Breast epithelium (tissue), 3 donors: ENCODE measurements around the gene GLIPR2.
"Not testable (repeated sequence)": the region's sequence is repeated elsewhere in the genome, so short reads cannot be mapped to it uniquely, and the experiment has no call there.

Experiments
- POLR2A ChIP-seq: fragments of 450-650 bp; IDR thresholded peaks from one replicate; pipeline ENCODE4 v1.6.1; 2016; ENCODE audit warnings: antibody characterized with exemption, mild to moderate bottlenecking, moderate library complexity
- TF ChIP-seq, protein P1 (sequence below), 3 donors: fragments of 450-650 bp; IDR thresholded peaks; one replicate each; pipeline ENCODE4 v1.5.1; 2016 to 2017; ENCODE audit warnings: antibody characterized with exemption in 3 of 3, mild to moderate bottlenecking in 3 of 3, moderate library complexity in 3 of 3

DNA sequence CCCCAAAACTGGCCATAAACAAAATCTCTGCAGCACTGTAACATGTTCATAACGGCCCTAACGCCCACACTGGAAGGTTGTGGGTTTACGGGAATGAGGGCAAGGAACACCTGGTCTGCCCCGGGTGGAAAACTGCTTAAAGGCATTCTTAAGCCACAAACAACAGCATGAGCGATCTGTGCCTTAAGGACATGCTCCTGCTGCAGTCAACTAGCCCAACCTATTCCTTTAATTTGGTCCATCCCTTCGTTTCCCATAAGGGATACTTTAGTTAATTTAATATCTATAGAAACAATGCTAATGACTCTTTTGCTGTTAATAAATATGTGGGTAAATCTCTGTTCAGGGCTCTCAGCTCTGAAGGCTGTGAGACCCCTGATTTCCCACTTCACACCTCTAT, 43.7 kb downstream of the GLIPR2 start:
- not testable (repeated sequence) for TF ChIP-seq POLR2A
- TF ChIP-seq, protein P1, sequence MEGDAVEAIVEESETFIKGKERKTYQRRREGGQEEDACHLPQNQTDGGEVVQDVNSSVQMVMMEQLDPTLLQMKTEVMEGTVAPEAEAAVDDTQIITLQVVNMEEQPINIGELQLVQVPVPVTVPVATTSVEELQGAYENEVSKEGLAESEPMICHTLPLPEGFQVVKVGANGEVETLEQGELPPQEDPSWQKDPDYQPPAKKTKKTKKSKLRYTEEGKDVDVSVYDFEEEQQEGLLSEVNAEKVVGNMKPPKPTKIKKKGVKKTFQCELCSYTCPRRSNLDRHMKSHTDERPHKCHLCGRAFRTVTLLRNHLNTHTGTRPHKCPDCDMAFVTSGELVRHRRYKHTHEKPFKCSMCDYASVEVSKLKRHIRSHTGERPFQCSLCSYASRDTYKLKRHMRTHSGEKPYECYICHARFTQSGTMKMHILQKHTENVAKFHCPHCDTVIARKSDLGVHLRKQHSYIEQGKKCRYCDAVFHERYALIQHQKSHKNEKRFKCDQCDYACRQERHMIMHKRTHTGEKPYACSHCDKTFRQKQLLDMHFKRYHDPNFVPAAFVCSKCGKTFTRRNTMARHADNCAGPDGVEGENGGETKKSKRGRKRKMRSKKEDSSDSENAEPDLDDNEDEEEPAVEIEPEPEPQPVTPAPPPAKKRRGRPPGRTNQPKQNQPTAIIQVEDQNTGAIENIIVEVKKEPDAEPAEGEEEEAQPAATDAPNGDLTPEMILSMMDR (IDR thresholded peaks at IDR 0.05) = not testable (repeated sequence)
